ENCODE measurements around the gene CD69.
"Not testable (repeated sequence)": the region's sequence is repeated elsewhere in the genome, so short reads cannot be mapped to it uniquely, and the experiment has no call there.

Gene CD69

DNA sequence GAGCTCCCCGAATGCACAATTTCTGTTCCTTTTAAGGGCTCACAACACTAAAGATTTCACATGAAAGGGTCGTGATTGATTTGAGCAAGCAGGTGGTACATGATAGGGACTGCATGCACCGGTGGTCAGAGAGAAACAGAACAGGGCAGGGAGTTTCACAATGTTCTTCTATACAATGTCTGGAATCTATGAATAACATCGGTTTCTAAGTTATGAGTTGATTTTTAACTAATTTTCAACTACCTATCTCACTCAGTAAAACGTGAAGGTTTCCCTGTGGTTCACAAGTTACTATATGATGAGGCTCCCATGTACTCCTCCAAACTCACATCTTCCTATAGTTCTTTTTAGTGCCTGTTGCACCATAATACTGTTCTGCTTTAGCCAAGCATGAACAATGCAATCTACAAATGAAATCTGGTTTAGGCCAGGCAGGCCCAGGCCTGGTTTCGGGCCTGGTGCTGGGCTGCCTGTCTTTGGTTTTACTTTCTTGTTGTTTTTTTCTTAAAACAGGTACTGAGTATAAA lies 47.6 kb downstream of the CD69 start:
- DNase-seq, result not testable (repeated sequence)

DNA sequence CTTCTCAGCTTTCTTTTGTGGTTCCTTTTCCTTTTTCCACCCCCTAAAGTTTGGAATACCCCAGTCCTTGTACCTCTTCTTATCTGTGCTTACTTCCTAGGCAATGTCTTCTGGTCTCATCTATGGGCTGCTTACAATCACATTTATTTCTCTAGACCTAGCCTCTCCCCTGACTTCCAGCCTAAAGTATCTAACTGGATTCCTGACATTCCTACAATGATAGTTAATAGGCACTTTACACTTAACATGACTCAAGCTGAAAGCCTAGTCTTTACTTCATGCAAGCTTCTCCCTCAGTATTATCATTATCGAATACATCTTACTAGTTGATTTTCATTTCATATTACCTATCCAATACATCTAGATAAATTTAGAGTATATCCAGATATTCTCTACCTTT lies 49.0 kb downstream of the CD69 start:
- DNase-seq, result no peak

DNA sequence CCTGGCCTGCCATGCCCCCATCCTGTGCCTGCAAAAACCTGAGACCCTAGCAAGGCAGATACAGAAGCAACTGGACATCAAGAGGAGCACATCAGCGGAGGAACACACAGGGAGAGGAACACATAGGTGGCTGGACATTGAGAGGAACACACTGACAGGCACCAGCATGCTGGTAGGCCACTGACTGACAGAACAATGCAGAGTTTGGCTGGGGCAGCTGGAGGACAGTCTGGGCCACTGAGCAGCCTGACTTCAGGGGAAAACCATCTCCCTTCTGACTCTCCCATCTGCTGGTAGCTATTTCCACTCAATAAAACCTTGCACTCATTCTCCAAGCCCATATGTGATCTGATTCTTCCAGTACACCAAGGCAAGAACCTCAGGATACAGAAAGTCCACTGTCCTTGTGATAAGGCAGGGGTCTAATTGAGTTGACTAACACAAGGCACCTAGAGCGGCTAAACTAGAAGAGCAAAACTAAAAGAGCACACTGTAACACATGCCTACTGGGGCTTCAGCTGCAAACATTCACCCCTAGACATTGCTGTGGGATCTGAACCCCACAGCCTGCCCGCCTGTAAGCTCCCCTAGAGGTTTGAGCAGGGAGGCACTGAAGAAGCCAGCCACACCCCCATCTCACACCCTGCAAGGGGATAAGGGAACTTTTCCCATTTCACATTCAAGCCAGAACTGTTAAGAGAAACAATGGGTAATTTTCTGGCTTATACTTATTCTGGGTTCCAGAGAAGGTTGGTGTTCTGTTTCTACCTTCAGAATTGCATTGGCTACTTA lies 49.9 kb downstream of the CD69 start:
- DNase-seq, result no peak

DNA sequence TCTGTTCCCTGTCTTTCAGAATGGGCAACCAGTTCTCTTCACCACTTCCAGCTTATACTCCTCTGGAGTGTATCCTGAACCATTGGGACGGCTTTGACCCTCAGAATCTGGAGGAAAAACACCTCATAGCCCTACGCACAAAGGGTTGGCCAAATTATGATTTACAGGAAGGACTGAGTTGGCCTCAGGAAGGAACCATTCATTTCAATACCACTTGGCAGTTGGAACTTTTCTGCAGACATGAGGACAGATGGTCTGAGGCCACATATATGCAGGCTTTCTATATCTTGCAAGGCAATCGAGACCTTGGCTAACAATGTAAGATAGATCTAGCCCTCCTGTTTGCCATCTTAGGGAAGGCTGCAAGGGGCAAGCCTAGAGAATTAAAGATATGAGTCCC lies 51.8 kb downstream of the CD69 start:
- DNase-seq, result no peak

DNA sequence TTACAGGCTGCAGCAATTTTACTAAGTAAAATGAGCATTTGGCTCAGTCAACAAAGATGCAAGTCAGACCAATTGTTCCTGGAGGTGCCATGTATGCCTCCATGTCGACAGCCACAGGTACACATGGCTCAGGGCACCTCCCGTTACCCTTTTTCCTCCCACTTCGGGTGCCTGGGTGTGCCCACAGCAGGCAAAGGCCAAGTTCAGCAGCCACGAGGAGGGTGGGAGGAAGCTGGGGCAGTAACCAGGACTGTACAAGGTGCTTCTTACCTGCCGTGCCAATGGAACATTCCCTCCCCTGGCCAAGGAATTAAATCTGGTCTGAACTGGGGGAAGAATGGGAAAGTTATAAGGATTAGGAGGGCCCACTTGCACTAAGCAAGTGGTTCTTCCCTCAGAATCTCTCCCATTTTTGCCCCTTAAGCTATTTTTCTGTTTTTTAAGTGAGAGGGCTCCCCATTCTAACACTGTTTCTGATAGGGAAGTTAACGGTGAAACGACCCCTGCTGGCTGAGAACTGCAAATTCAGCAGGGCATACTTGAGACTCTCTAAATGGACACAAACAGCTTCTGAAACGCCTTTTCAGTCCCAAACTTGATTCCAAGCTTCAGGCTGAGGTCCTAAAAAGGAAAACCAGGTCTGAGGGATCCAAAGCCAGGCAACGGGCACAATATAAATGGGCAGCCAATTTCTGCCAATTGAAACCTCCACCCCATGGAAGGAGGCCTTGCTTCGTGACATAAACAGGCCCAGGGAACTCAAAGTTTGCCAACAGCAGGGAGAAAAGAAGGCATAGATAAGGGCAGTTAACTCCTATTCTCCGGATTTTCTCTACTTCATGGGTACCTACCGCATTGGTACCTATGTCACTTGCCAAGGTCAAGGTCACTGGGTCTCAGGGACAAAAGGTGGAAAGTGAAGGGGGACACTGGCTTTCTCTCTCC lies 52.6 kb downstream of the CD69 start:
- peak; percentile 9 for DNase-seq

DNA sequence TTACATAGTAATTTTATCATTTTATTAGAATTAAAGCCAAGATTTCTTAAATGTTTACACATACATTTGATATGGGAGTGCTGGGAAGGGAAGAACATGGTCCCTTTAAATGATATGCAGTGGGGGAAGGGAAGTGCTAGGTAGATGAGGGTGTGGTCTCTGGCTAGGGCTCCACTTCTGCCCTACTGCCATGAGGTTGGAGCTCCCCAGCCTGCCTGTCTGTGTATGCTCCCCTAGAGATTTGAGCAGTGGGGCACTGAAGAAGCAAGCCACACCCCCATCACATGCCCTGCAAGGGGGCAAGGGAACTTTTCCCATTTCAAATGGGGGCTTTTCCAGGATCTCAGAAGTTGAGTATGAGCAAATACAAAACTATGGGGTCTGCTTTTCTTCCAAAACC lies 53.3 kb downstream of the CD69 start:
- no peak for DNase-seq

DNA sequence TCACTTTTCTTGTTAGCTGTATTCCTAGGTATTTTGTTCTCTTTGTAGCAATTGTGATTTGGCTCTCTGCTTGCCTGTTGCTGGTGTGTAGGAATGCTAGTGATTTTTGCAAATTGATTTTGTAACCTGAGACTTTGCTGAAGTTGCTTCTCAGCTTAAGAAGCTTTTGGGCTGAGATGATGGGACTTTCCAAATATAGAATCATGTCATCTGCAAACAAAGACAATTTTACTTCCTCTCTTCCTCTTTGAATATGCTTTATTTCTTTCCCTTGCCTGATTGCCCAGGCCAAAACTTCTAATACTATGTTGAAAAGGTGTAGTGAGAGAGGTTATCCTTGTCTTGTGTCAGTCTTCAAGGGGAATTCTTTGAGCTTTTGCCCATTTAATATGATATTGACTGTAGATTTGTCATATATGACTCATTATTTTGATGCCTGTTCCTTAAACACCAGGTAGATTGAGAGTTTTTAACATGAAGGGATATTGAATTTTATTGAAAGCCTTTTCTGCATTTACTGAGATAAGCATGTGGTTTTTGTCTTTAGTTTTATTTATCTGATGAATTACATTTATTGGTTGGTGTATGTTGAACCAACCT lies 54.5 kb downstream of the CD69 start:
- DNase-seq, result no peak

DNA sequence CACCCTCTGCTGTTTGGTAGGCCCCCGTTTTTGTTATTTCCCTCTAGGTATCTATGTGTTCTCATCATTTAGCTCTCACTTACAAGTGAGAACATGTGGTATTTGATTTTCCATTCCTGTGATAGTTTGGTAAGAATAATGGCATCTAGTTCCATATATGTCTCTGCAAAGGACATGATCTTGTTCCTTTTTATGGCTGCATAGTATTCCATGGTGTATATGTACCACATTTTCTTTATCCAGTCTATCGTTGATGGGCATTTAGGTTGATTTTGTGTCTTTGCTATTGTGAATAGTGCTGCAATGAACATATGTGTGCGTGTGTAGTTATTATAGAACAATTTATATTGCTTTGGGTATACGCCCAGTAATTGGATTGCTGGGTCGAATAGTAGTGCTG lies 56.1 kb downstream of the CD69 start:
- not testable (repeated sequence) for DNase-seq
